ENCODE data around the gene ARRB1.

GRCh38 chr11:75280770-75281468, 70.5 kb downstream of the ARRB1 start:
- no peak for TF ChIP-seq CTCF (IDR thresholded peaks at IDR 0.05)
- no peak for TF ChIP-seq POLR2A (IDR thresholded peaks at IDR 0.05)
